ENCODE data around the gene LRMDA. TPM values are rescaled to one million over a fixed set of nuclear protein-coding genes. Genes with fewer than 3 reads are reported as not detected.

Gene LRMDA
- total RNA-seq, 4 donors from 2014 or later = 7.3 to 20.1 (median 8.4) TPM

DNA sequence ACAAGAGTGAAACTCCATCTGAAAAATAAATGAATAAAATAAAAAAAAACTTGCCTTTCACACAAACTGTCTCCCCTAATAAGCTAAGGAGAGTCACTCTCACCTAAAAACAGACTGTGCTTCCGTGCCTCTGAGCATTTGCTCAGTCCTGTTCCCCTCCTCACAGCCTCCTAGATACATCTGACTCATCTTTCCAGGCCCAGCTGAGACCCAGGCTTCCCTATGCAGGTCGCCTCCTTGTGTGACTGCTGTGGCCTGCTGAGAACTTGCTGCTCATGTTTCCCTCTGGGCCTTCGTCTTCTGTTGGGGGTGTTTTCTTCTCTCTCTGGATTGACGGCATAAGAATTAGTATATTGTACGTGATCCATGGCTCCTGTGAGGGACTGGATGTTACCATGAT is 777.7 kb downstream of the LRMDA start:
- Histone ChIP-seq H3K4me3 (no peak overlapping the region), H3K4me1 (no peaks in the 10 kb centered on the region), H3K27me3 (no peaks in the 10 kb centered on the region), H3K27ac (no peak overlapping the region), H3K9me3 (no peaks in the 10 kb centered on the region), H3K36me3 (no peaks in the 10 kb centered on the region)
- WGBS, 2 donors (ENCODE audit: low coverage in 1 of 2) = 76 to 81% methylated on average over 4 to 5 of the region's 5 CpGs
- TF ChIP-seq POLR2A (IDR thresholded peaks at IDR 0.05) (no peak), EP300 (IDR thresholded peaks at IDR 0.05) (no peak), POLR2AphosphoS5 (IDR thresholded peaks at IDR 0.05) (no peak)
- TF ChIP-seq, protein P1, sequence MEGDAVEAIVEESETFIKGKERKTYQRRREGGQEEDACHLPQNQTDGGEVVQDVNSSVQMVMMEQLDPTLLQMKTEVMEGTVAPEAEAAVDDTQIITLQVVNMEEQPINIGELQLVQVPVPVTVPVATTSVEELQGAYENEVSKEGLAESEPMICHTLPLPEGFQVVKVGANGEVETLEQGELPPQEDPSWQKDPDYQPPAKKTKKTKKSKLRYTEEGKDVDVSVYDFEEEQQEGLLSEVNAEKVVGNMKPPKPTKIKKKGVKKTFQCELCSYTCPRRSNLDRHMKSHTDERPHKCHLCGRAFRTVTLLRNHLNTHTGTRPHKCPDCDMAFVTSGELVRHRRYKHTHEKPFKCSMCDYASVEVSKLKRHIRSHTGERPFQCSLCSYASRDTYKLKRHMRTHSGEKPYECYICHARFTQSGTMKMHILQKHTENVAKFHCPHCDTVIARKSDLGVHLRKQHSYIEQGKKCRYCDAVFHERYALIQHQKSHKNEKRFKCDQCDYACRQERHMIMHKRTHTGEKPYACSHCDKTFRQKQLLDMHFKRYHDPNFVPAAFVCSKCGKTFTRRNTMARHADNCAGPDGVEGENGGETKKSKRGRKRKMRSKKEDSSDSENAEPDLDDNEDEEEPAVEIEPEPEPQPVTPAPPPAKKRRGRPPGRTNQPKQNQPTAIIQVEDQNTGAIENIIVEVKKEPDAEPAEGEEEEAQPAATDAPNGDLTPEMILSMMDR (IDR thresholded peaks at IDR 0.05) = no peak
- ATAC-seq = no peak

DNA sequence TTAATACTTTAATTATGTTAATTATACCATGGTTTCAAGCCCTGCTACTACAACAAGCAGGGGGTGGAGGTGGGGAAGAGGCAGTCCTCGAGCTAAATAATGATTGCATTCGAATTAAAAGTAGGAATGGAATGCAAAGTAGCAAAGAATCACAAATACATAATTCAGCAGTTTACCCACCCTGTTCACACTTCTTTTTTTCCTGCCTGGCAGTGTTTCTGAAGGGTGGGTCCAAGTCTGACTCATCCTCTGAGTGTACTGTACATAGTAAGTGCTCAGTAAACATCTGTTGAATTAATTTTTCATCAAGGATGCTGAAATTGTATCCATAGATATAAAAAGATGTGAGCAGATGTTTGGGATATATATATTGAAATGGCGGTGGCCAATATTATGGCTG is 778.8 kb downstream of the LRMDA start:
- H3K36me3 ChIP-seq = no peaks in the 10 kb centered on the region
- H3K27me3 ChIP-seq = no peaks in the 10 kb centered on the region

DNA sequence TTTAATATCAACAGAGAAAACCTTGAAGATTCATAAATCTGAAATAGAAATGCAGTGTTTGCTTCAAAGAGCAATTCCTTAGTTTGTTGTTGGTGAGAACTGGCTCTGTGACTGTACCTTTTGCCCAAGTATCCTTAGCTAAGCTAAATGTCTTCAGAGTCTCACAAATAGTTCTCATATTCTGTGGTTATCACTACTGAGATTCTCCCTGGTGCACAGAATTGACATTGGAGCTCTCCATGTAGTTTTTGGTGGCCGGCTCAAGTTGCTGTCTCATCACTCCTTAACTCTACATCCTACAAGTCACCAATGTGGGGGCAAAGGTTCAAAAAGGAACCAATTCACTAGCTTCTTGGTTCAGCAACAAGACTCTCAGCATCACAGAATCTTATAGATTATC is 780.3 kb downstream of the LRMDA start:
- Histone ChIP-seq H3K4me3 (no peak overlapping the region), H3K27me3 (no peaks in the 10 kb centered on the region), H3K36me3 (no peaks in the 10 kb centered on the region), H3K9me3 (no peaks in the 10 kb centered on the region), H3K27ac (no peak overlapping the region), H3K4me1 (no peaks in the 10 kb centered on the region)
- TF ChIP-seq POLR2A (IDR thresholded peaks at IDR 0.05) (no peak), POLR2AphosphoS5 (IDR thresholded peaks at IDR 0.05) (no peak), EP300 (IDR thresholded peaks at IDR 0.05) (no peak)
- TF ChIP-seq, protein P1 (IDR thresholded peaks at IDR 0.05) = no peak
- WGBS, 2 donors (ENCODE audit: low coverage in 1 of 2) = 100% methylated on average over 1 of the region's 1 CpG; no CpG with 5 or more reads in 1 of the 2 donors
- ATAC-seq = no peak

More for the DNA sequence above, 778.8 kb downstream of the LRMDA start:
- TF ChIP-seq, protein P1 (IDR thresholded peaks at IDR 0.05) = no peak
- TF ChIP-seq EP300 (IDR thresholded peaks at IDR 0.05) = no peak
- TF ChIP-seq POLR2A (IDR thresholded peaks at IDR 0.05) = no peak
- no peak for TF ChIP-seq POLR2AphosphoS5 (IDR thresholded peaks at IDR 0.05)
- H3K9me3 ChIP-seq = no peaks in the 10 kb centered on the region
- H3K4me1 ChIP-seq = no peaks in the 10 kb centered on the region
- H3K4me3 ChIP-seq = no peak overlapping the region
- ATAC-seq = no peak
- 68 to 78% methylated on average over 3 of the region's 3 CpGs for WGBS, 2 donors (ENCODE audit: low coverage in 1 of 2)
- H3K27ac ChIP-seq = no peak overlapping the region

DNA sequence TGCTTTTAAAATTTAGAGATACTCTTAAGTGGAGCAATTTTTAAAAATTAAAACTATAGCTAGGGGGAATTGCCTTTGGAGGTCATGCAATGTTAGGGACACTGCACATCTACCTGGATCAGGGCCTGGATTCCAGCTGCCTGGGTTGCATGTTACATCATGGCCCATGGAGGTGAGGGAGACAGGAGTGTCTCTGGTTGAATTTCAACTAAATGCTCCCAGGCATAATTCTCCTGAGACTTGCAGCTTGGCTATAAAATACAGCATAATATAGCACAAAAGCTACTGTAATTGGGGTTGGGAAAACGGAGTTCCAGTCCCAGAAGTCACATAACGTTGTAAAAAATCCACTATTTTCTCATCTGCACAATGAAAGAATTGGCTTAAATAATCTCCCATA is 782.5 kb downstream of the LRMDA start:
- Histone ChIP-seq H3K27ac (no peak overlapping the region), H3K9me3 (no peaks in the 10 kb centered on the region), H3K4me1 (no peaks in the 10 kb centered on the region), H3K27me3 (no peaks in the 10 kb centered on the region), H3K36me3 (no peaks in the 10 kb centered on the region), H3K4me3 (no peak overlapping the region)
- 78 to 86% methylated on average over 2 of the region's 2 CpGs for WGBS, 2 donors (ENCODE audit: low coverage in 1 of 2)
- no peak for ATAC-seq
- TF ChIP-seq, protein P1 (IDR thresholded peaks at IDR 0.05) = no peak
- TF ChIP-seq EP300 (IDR thresholded peaks at IDR 0.05) (no peak), POLR2A (IDR thresholded peaks at IDR 0.05) (no peak), POLR2AphosphoS5 (IDR thresholded peaks at IDR 0.05) (no peak)

DNA sequence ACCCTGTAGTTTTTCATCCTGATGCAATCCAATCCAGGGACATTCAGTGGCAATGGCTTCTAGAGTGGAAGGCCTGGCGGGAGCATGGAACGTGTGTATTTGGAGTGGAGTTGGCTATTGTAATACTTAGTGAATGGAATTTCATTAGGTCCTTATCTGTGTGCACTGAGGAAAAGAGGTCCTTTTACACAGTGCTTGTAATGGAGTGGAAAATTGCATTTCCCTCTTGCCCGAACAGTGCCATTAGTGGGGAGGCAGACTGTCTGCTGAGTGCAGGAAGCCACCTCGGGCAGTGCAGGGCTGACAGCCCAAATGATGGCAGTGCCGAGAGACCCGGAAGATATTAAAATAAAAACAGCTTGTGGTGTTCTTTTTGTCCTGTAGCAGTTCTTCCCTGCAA is 786.6 kb downstream of the LRMDA start:
- no peak overlapping the region for H3K27ac ChIP-seq

More for the DNA sequence above, 786.6 kb downstream of the LRMDA start:
- no peak for ATAC-seq
- no peak overlapping the region for H3K4me3 ChIP-seq
- no peak for TF ChIP-seq POLR2A (IDR thresholded peaks at IDR 0.05)
- TF ChIP-seq EP300 (IDR thresholded peaks at IDR 0.05) = no peak
- TF ChIP-seq, protein P1 (IDR thresholded peaks at IDR 0.05) = no peak
- TF ChIP-seq POLR2AphosphoS5 (IDR thresholded peaks at IDR 0.05) = no peak
- no peaks in the 10 kb centered on the region for H3K9me3 ChIP-seq
- no peaks in the 10 kb centered on the region for H3K4me1 ChIP-seq
- no peaks in the 10 kb centered on the region for H3K27me3 ChIP-seq
- 93 to 97% methylated on average over 6 of the region's 6 CpGs for WGBS, 2 donors (ENCODE audit: low coverage in 1 of 2)
- H3K36me3 ChIP-seq = no peaks in the 10 kb centered on the region
